ENCODE data around the gene RBM19. TPM values are rescaled to one million over a fixed set of nuclear protein-coding genes. Genes with fewer than 3 reads are reported as not detected.

Gene RBM19
- total and polyA plus RNA-seq, 2 donors (not counting 3 experiments of a cell fraction or from before 2014, with no cell fraction given): 13.2 to 34.4 TPM

- BruUV-seq (replicated peaks): no TSS peak
- H2AFZ ChIP-seq (ENCODE audit: low read depth, low read length): no peak overlapping the region
- POLR2A ChIA-PET: no interaction called here
- no peaks in the 10 kb centered on the region for H4K20me1 ChIP-seq (replicated peaks; ENCODE audit: control insufficient read depth, extremely low read depth, insufficient read depth, low read length)
- no peak overlapping the region for H3K4me2 ChIP-seq (ENCODE audit: insufficient read depth, low read length)
- H3K79me2 ChIP-seq (ENCODE audit: control insufficient read depth, insufficient read depth, low read length): no peaks in the 10 kb centered on the region
- no peak for FAIRE-seq
- intact Hi-C loops (cut with micrococcal nuclease): no loop called here
- no peaks in the 10 kb centered on the region for H3K9me1 ChIP-seq (replicated peaks; ENCODE audit: control insufficient read depth, extremely low read depth, insufficient read depth, low read length)
- no peak overlapping the region for H3K4me3 ChIP-seq (replicated peaks in 1 of 3; ENCODE audit: insufficient read depth in 1 of 3, low read depth in 1 of 3, low read length in 3 of 3)
- H3K36me3 ChIP-seq (ENCODE audit: control insufficient read depth in 2 of 2, extremely low read depth in 1 of 2, insufficient read depth in 2 of 2, low read length in 2 of 2): no peaks in the 10 kb centered on the region
- no peak overlapping the region for H3K27ac ChIP-seq (ENCODE audit: insufficient read depth, low read depth, low read length)
- no peak for DNase-seq (ENCODE audit: low read depth, low spot score)
- dilution Hi-C loops (cut with MboI; ENCODE audit: extremely low pct_ligation_motif_present, low sequenced_read_pairs): no loop called here
- CTCF ChIA-PET: interaction anchor here (1.5 kb wide), 1 partner anchor 456 kb away, joined by 4 read pairs; no protein-coding TSS in a partner anchor
- H3K27me3 ChIP-seq (ENCODE audit: control insufficient read depth in 2 of 2, insufficient read depth in 2 of 2, low read length in 2 of 2): no peaks in the 10 kb centered on the region
- H3K4me1 ChIP-seq (ENCODE audit: control insufficient read depth, extremely low read depth, insufficient read depth, low read length): no peaks in the 10 kb centered on the region
- H3K9ac ChIP-seq (replicated peaks; ENCODE audit: extremely low read depth, insufficient read depth, low read length): no peak overlapping the region
- no peak for TF ChIP-seq FOS (IDR thresholded peaks at IDR 0.05; ENCODE audit: borderline replicate concordance, insufficient read depth, low read length)
- no peak for TF ChIP-seq EZH2 (IDR thresholded peaks at IDR 0.05; ENCODE audit: borderline replicate concordance, low read depth, low read length, severe bottlenecking)
- TF ChIP-seq MYC (IDR thresholded peaks at IDR 0.05; ENCODE audit: low read depth, low read length): no peak
- TF ChIP-seq GATA2 (IDR thresholded peaks at IDR 0.05; ENCODE audit: insufficient read depth, insufficient read length, low read depth, low read length): no peak
- TF ChIP-seq, protein P1, sequence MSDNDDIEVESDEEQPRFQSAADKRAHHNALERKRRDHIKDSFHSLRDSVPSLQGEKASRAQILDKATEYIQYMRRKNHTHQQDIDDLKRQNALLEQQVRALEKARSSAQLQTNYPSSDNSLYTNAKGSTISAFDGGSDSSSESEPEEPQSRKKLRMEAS (IDR thresholded peaks at IDR 0.05; ENCODE audit: insufficient read depth, insufficient read length): no peak
- no peak for TF ChIP-seq JUN (IDR thresholded peaks at IDR 0.05; ENCODE audit: borderline replicate concordance, insufficient read depth, insufficient read length, low read depth)
- no peak for TF ChIP-seq POLR2A (IDR thresholded peaks at IDR 0.05; ENCODE audit: low read depth, low read length)
- no peak for TF ChIP-seq POLR2AphosphoS5 (IDR thresholded peaks at IDR 0.05; ENCODE audit: insufficient read depth, low read depth, low read length)
- TF ChIP-seq CTCF (IDR thresholded peaks at IDR 0.05; ENCODE audit: extremely low read depth in 1 of 2, insufficient read depth in 1 of 2, low read depth in 1 of 2, low read length in 2 of 2): no peak
- no peaks in the 10 kb centered on the region for H3K9me3 ChIP-seq (replicated peaks; ENCODE audit: control insufficient read depth, insufficient read depth, low read length)
These were observed 84.8 kb downstream of the RBM19 start for GRCh38 chr12:113880988-113881962.

Data from endothelial cell of umbilical vein (primary cell).